Endothelial cell of umbilical vein (primary cell): ENCODE results near the gene ZNF808. TPM values are rescaled to one million over a fixed set of nuclear protein-coding genes. Genes with fewer than 3 reads are reported as not detected.

ENCODE experiments used
- BruUV-seq: library from RNA; stranded (reverse); fragments of 400-500 nt; replicated peaks from 2 replicates; lab custom pipeline; 2021; lab: Mats Ljungman, UMichigan
- CTCF ChIA-PET: fragments of 300-600, 350-600 bp; sonication (Branson Sonifier 250); formaldehyde crosslinking; loops from one replicate; lab custom pipeline; 2021; ENCODE audit warnings: antibody characterized with exemption, inconsistent platforms; lab: Charles Lee
- POLR2A ChIA-PET: fragments of 300-600, 350-600 bp; sonication (Branson Sonifier 250); formaldehyde crosslinking; loops from one replicate; lab custom pipeline; 2021; ENCODE audit warnings: antibody characterized with exemption, inconsistent platforms; lab: Charles Lee
- DNase-seq: peaks from one replicate; pipeline ENCODE4 v3.0.0-alpha.2; 2011; ENCODE audit warnings: low read depth, low spot score
- FAIRE-seq: peaks from 2 replicates; lab custom pipeline; 2011; peaks lifted over from hg19 to GRCh38; lab: Jason Lieb, UNC
- H2AFZ ChIP-seq: 2 replicates; pipeline ENCODE4 v1.6.0; 2012; ENCODE audit warnings: low read depth, low read length, control low read depth, inconsistent platforms
- H3K27ac ChIP-seq: 2 replicates; pipeline ENCODE4 v1.5.1; 2011; ENCODE audit warnings: low read depth, mild to moderate bottlenecking, control low read depth, low read length, moderate library complexity; ENCODE audit not compliant: insufficient read depth
- H3K27me3 ChIP-seq, 2 experiments: 2 replicates each; pipeline versions ENCODE4 v1.6.0 to v1.6.1; 2011; ENCODE audit warnings: low read length in 2 of 2, mixed read lengths in 1 of 2; ENCODE audit not compliant: control insufficient read depth in 2 of 2, insufficient read depth in 2 of 2
- H3K36me3 ChIP-seq, 2 experiments: 2 replicates in 1 of 2; 3 replicates in 1 of 2; pipeline ENCODE4 v1.5.1; 2011; ENCODE audit warnings: low read length in 2 of 2, mild to moderate bottlenecking in 1 of 2, moderate library complexity in 1 of 2; ENCODE audit not compliant: control insufficient read depth in 2 of 2, insufficient read depth in 2 of 2; ENCODE audit errors: extremely low read depth in 1 of 2
- H3K4me1 ChIP-seq: 3 replicates; pipeline ENCODE4 v1.5.1; 2011; ENCODE audit warnings: mild to moderate bottlenecking, low read length; ENCODE audit not compliant: control insufficient read depth, insufficient read depth; ENCODE audit errors: extremely low read depth
- H3K4me2 ChIP-seq: 2 replicates; pipeline ENCODE4 v1.6.1; 2011; ENCODE audit warnings: low read length, control low read depth, mixed read lengths; ENCODE audit not compliant: insufficient read depth
- H3K4me3 ChIP-seq, 3 experiments: fragments of 200-600 bp in 1 of 3; sonication (generic), shearing (Covaris generic) in 1 of 3; replicated peaks in 1 of 3; 2 replicates each; pipeline ENCODE4 v1.5.1; 2011 to 2016; ENCODE audit warnings: control low read depth in 3 of 3, low read length in 3 of 3, mild to moderate bottlenecking in 2 of 3, inconsistent platforms in 1 of 3, low read depth in 1 of 3, moderate library complexity in 1 of 3; ENCODE audit not compliant: insufficient read depth in 1 of 3
- H3K79me2 ChIP-seq: 2 replicates; pipeline ENCODE4 v1.6.0; 2012; ENCODE audit warnings: low read length, inconsistent platforms; ENCODE audit not compliant: control insufficient read depth, insufficient read depth
- H3K9ac ChIP-seq: replicated peaks from 2 replicates; pipeline ENCODE3; 2011; ENCODE audit warnings: low read length, control low read depth; ENCODE audit not compliant: insufficient read depth; ENCODE audit errors: extremely low read depth
- H3K9me1 ChIP-seq: replicated peaks from 3 replicates; pipeline ENCODE4 v1.6.0; 2011; ENCODE audit warnings: mild to moderate bottlenecking, low read length; ENCODE audit not compliant: control insufficient read depth, insufficient read depth; ENCODE audit errors: extremely low read depth
- H3K9me3 ChIP-seq: replicated peaks from 2 replicates; pipeline ENCODE4 v1.5.1; 2012; ENCODE audit warnings: low read length, inconsistent platforms; ENCODE audit not compliant: control insufficient read depth, insufficient read depth
- H4K20me1 ChIP-seq: replicated peaks from 2 replicates; pipeline ENCODE3; 2011; ENCODE audit warnings: mild to moderate bottlenecking, low read length; ENCODE audit not compliant: control insufficient read depth, insufficient read depth; ENCODE audit errors: extremely low read depth
- CTCF ChIP-seq, 2 donors: IDR thresholded peaks; 1 replicate in 1 of 2; 2 replicates in 1 of 2; pipeline ENCODE4 v1.5.1; 2011; ENCODE audit warnings: low read length in 2 of 2, mild to moderate bottlenecking in 2 of 2, moderate library complexity in 2 of 2, control low read depth in 1 of 2, inconsistent platforms in 1 of 2, low read depth in 1 of 2; ENCODE audit not compliant: insufficient read depth in 1 of 2; ENCODE audit errors: extremely low read depth in 1 of 2
- EZH2 ChIP-seq: IDR thresholded peaks from 2 replicates; pipeline ENCODE4 v1.6.1; 2012; ENCODE audit warnings: borderline replicate concordance, low read depth, mild to moderate bottlenecking, moderate library complexity, low read length, inconsistent platforms; ENCODE audit not compliant: severe bottlenecking
- FOS ChIP-seq: IDR thresholded peaks from 2 replicates; pipeline ENCODE4 v1.6.1; 2011; ENCODE audit warnings: mild to moderate bottlenecking, low read length, moderate library complexity, borderline replicate concordance; ENCODE audit not compliant: insufficient read depth
- GATA2 ChIP-seq: IDR thresholded peaks from 2 replicates; pipeline ENCODE4 v1.7.0; 2011; ENCODE audit warnings: low read depth, mild to moderate bottlenecking, moderate library complexity, mixed read lengths, low read length; ENCODE audit not compliant: insufficient read length, insufficient read depth
- POLR2A ChIP-seq: IDR thresholded peaks from 2 replicates; pipeline ENCODE4 v1.6.1; 2012; ENCODE audit warnings: low read depth, mild to moderate bottlenecking, control low read depth, low read length
- POLR2AphosphoS5 ChIP-seq: IDR thresholded peaks from 2 replicates; pipeline ENCODE4 v1.6.1; 2012; ENCODE audit warnings: low read depth, mild to moderate bottlenecking, control low read depth, low read length, moderate library complexity; ENCODE audit not compliant: insufficient read depth
- dilution Hi-C: fragments of 300-500 bp; cut with MboI; formaldehyde crosslinking; loops from one replicate; pipeline ENCODE4 v1.15.0; 2019; ENCODE audit warnings: low sequenced_read_pairs; ENCODE audit not compliant: extremely low pct_ligation_motif_present
- intact Hi-C: fragments of 100-400 bp; cut with micrococcal nuclease; formaldehyde crosslinking; loops from one replicate; pipeline ENCODE4 v1.10.0; 2022
- polyA plus RNA-seq, 4 experiments: library from polyadenylated mRNA; depleted of rRNA in 3 of 4; stranded (reverse) in 3 of 4; unstranded in 1 of 4; fragments of >200 nt; gene quantifications; 2 replicates each; pipeline versions ENCODE4 v1.2.1 to v1.2.3, GENCODE V29; 2011 to 2012; ENCODE audit warnings: missing spikeins in 1 of 4
- total RNA-seq: library from RNA; stranded (reverse); gene quantifications from 2 replicates; pipeline ENCODE4 v1.2.3, GENCODE V29; 2021
- TF ChIP-seq, protein P1 (sequence below): IDR thresholded peaks from 2 replicates; pipeline ENCODE4 v1.6.1; 2011; ENCODE audit not compliant: insufficient read depth, insufficient read length

ZNF808 gene
- total and polyA plus RNA-seq, 2 donors (not counting 3 experiments of a cell fraction or from before 2014, with no cell fraction given) = 1.9 to 15.2 TPM

GRCh38 chr19:52492201-52492993, 35.1 kb upstream of the ZNF808 start:
- Histone ChIP-seq H4K20me1 (no peaks in the 10 kb centered on the region), H3K4me1 (no peaks in the 10 kb centered on the region), H3K9ac (no peak overlapping the region), H2AFZ (no peak overlapping the region), H3K79me2 (no peaks in the 10 kb centered on the region), H3K27ac (no peak overlapping the region), H3K9me3 (no peaks in the 10 kb centered on the region), H3K27me3 (no peaks in the 10 kb centered on the region), H3K4me2 (no peak overlapping the region), H3K4me3 (no peak overlapping the region), H3K36me3 (no peaks in the 10 kb centered on the region), H3K9me1 (no peaks in the 10 kb centered on the region)
- ChIA-PET CTCF (no interaction called here), POLR2A (no interaction called here)
- intact Hi-C loops (no loop called here), dilution Hi-C loops (no loop called here)
- TF ChIP-seq, protein P1, sequence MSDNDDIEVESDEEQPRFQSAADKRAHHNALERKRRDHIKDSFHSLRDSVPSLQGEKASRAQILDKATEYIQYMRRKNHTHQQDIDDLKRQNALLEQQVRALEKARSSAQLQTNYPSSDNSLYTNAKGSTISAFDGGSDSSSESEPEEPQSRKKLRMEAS = no peak
- TF ChIP-seq EZH2 (no peak), POLR2A (no peak), CTCF (IDR thresholded peaks at IDR 0.05; ENCODE audit: extremely low read depth in 1 of 2, insufficient read depth in 1 of 2, low read depth in 1 of 2, low read length in 2 of 2) (no peak), GATA2 (no peak), POLR2AphosphoS5 (no peak), FOS (no peak)
- DNase-seq = no peak
- BruUV-seq = no TSS peak
- no peak for FAIRE-seq
